Sigmoid colon (tissue), 3 donors: Measurements from ENCODE around the gene RBPMS2.
"Not testable (repeated sequence)": the region's sequence is repeated elsewhere in the genome, so short reads cannot be mapped to it uniquely, and the experiment has no call there.

Experiments
- CTCF ChIP-seq, 4 experiments: fragments of 450-650 bp in 3 of 4; fragments of 200-600 bp in 1 of 4; IDR thresholded peaks; one replicate each; pipeline ENCODE4 v1.5.1; 2016 to 2019; ENCODE audit warnings: antibody characterized with exemption in 4 of 4, mild to moderate bottlenecking in 3 of 4, moderate library complexity in 2 of 4
- POLR2A ChIP-seq, 2 donors: fragments of 450-650 bp; IDR thresholded peaks; one replicate each; pipeline ENCODE4 v1.6.1; 2016; ENCODE audit warnings: antibody characterized with exemption in 2 of 2, mild to moderate bottlenecking in 2 of 2, moderate library complexity in 2 of 2

DNA sequence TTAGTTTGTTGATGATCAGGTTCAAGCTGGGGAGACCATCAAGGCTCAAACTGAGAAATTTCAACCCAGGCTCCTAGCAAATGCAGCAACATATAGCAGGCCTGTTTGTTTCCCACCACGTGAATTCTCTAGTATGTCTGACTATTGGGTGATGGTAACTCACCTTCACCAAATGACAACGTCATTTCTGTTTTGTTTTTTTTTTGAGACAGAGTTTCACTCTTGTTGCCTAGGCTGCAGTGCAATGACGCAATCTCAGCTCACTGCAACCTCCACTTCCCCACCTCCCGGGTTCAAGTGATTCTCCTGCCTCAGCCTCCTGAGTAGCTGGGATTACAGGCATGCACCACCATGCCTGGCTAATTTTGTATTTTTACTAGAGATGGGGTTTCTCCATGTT is 39.6 kb upstream of the RBPMS2 start:
- not testable (repeated sequence) for TF ChIP-seq POLR2A, CTCF (IDR thresholded peaks at IDR 0.05)
